Neural cell (in vitro differentiated cells): ENCODE data around the gene MRTFA. TPM values are rescaled to one million over a fixed set of nuclear protein-coding genes. Genes with fewer than 3 reads are reported as not detected.

ENCODE experiments used
- H2AFZ ChIP-seq: fragments of 200-600, 300-800 bp; sonication (generic), shearing (Covaris generic); 2 replicates; pipeline ENCODE4 v1.6.0; 2014; ENCODE audit warnings: low read depth, mild to moderate bottlenecking, antibody characterized with exemption, low read length, moderate library complexity
- H3F3A ChIP-seq: fragments of 200-600 bp; shearing (Covaris generic); 2 replicates; pipeline ENCODE4 v1.6.1; 2016; ENCODE audit warnings: mild to moderate bottlenecking, moderate library complexity, mixed read lengths, antibody characterized with exemption, low read length; ENCODE audit not compliant: insufficient read depth, poor library complexity, severe bottlenecking
- H3K27ac ChIP-seq: fragments of 200-600, 300-800 bp; sonication (generic), shearing (Covaris generic); 2 replicates; pipeline ENCODE4 v1.5.1; 2014; ENCODE audit warnings: mild to moderate bottlenecking, low read length, moderate library complexity
- H3K27me3 ChIP-seq: fragments of 300-800, 200-600 bp; sonication (generic), shearing (Covaris generic); 2 replicates; pipeline ENCODE4 v1.6.0; 2014; ENCODE audit warnings: mild to moderate bottlenecking, low read depth, low read length, moderate library complexity; ENCODE audit not compliant: insufficient read depth
- H3K36me3 ChIP-seq: fragments of 300-800, 200-600 bp; sonication (generic), shearing (Covaris generic); 2 replicates; pipeline ENCODE4 v1.5.1; 2014; ENCODE audit warnings: mild to moderate bottlenecking, antibody characterized with exemption, low read length, moderate library complexity; ENCODE audit not compliant: insufficient read depth
- H3K4me2 ChIP-seq: fragments of 300-800, 200-600 bp; sonication (generic), shearing (Covaris generic); 2 replicates; pipeline ENCODE4 v1.6.0; 2014; ENCODE audit warnings: mild to moderate bottlenecking, low read length
- H3K4me3 ChIP-seq: fragments of 300-800, 200-600 bp; sonication (generic), shearing (Covaris generic); 2 replicates; pipeline ENCODE4 v1.5.1; 2014; ENCODE audit warnings: mild to moderate bottlenecking, low read length, moderate library complexity
- H3K79me2 ChIP-seq: fragments of 200-600 bp; shearing (Covaris generic); replicated peaks from 2 replicates; pipeline ENCODE4 v1.6.0; 2014; ENCODE audit warnings: mild to moderate bottlenecking, low read length, moderate library complexity; ENCODE audit not compliant: insufficient read depth
- H3K9ac ChIP-seq: fragments of 300-800, 200-600 bp; sonication (generic), shearing (Covaris generic); 2 replicates; pipeline ENCODE4 v1.6.1; 2016; ENCODE audit warnings: mild to moderate bottlenecking, low read length, mixed read lengths
- H3K9me2 ChIP-seq: fragments of 200-600 bp; shearing (Covaris generic); 2 replicates; pipeline ENCODE4 v1.6.1; 2016; ENCODE audit warnings: mild to moderate bottlenecking, low read length, mixed read lengths; ENCODE audit not compliant: insufficient read depth
- H3K9me3 ChIP-seq: fragments of 200-600, 300-800 bp; sonication (generic), shearing (Covaris generic); 2 replicates; pipeline ENCODE4 v1.6.1; 2016; ENCODE audit warnings: mild to moderate bottlenecking, mixed run types, low read length, moderate library complexity, mixed read lengths
- H4K20me1 ChIP-seq: fragments of 200-600 bp; shearing (Covaris generic); 2 replicates; pipeline ENCODE4 v1.6.1; 2016; ENCODE audit warnings: mild to moderate bottlenecking, mixed run types; ENCODE audit not compliant: insufficient read depth
- EP300 ChIP-seq: fragments of 450-650 bp; conservative IDR thresholded peaks from 2 replicates; pipeline ENCODE4 v1.6.1; 2014; ENCODE audit warnings: antibody characterized with exemption, mild to moderate bottlenecking, moderate library complexity; ENCODE audit not compliant: poor library complexity, severe bottlenecking
- EZH2 ChIP-seq: fragments of 200-600, 300-800 bp; shearing (Covaris generic), sonication (generic); IDR thresholded peaks from 2 replicates; pipeline ENCODE4 v1.6.1; 2014; ENCODE audit warnings: antibody characterized with exemption, low read length, borderline replicate concordance, mild to moderate bottlenecking; ENCODE audit not compliant: insufficient read depth, poor library complexity, severe bottlenecking
- MXI1 ChIP-seq: fragments of 450-650 bp; conservative IDR thresholded peaks from 2 replicates; pipeline ENCODE4 v1.6.1; 2014; ENCODE audit warnings: antibody characterized with exemption, mild to moderate bottlenecking; ENCODE audit not compliant: poor library complexity, severe bottlenecking
- POLR2AphosphoS5 ChIP-seq: IDR thresholded peaks from 2 replicates; pipeline ENCODE4 v1.6.1; 2012
- RAD21 ChIP-seq: fragments of 450-650 bp; conservative IDR thresholded peaks from 2 replicates; pipeline ENCODE4 v1.6.1; 2014; ENCODE audit warnings: antibody characterized with exemption, mild to moderate bottlenecking, moderate library complexity
- SMC3 ChIP-seq: fragments of 450-650 bp; conservative IDR thresholded peaks from 2 replicates; pipeline ENCODE4 v1.6.1; 2014; ENCODE audit warnings: antibody characterized with exemption, mild to moderate bottlenecking, moderate library complexity; ENCODE audit not compliant: poor library complexity
- TAF1 ChIP-seq: IDR thresholded peaks from 2 replicates; pipeline ENCODE4 v1.6.1; 2012; ENCODE audit warnings: low read depth
- polyA plus RNA-seq: library from polyadenylated mRNA; depleted of rRNA; stranded (reverse); fragments of >200 nt; gene quantifications from 2 replicates; pipeline ENCODE4 v1.2.3, GENCODE V29; 2014
- TF ChIP-seq, protein P1 (sequence below): IDR thresholded peaks from 2 replicates; pipeline ENCODE4 v1.6.1; 2012; ENCODE audit warnings: borderline replicate concordance
- TF ChIP-seq, protein P2 (sequence below): fragments of 450-650 bp; IDR thresholded peaks from 2 replicates; pipeline ENCODE4 v1.5.1; 2014; ENCODE audit warnings: antibody characterized with exemption, mild to moderate bottlenecking, moderate library complexity; ENCODE audit not compliant: poor library complexity, severe bottlenecking

Gene MRTFA
- polyA plus RNA-seq, 1 donor from 2014 or later = 19.3 TPM

DNA sequence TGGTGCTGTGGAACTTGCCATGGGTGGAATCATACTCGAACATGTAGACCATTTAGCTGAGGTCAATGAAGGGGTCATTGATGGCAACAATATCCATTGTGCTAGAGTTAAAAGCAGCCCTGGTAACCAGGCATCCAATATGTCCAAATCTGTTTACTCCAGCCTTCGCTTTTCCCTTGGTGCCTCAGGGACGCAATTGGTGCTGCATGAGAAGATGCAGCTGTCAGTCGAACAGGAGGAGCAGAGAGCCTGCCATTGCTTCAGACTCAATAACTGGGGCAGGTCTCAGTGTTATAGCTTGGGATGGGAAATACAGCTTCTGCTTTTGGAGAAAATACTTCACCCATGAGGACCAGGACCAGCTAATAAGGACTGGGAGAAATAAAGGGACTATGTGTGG lies 37.8 kb upstream of the MRTFA start:
- no peaks in the 10 kb centered on the region for H3K9me2 ChIP-seq
- H3K27ac ChIP-seq = no peak overlapping the region
- H3K27me3 ChIP-seq = no peaks in the 10 kb centered on the region
- TF ChIP-seq TAF1 (no peak), POLR2AphosphoS5 (no peak), SMC3 (no peak), MXI1 (no peak), EP300 (no peak), EZH2 (no peak), RAD21 (no peak)
- TF ChIP-seq, protein P1, sequence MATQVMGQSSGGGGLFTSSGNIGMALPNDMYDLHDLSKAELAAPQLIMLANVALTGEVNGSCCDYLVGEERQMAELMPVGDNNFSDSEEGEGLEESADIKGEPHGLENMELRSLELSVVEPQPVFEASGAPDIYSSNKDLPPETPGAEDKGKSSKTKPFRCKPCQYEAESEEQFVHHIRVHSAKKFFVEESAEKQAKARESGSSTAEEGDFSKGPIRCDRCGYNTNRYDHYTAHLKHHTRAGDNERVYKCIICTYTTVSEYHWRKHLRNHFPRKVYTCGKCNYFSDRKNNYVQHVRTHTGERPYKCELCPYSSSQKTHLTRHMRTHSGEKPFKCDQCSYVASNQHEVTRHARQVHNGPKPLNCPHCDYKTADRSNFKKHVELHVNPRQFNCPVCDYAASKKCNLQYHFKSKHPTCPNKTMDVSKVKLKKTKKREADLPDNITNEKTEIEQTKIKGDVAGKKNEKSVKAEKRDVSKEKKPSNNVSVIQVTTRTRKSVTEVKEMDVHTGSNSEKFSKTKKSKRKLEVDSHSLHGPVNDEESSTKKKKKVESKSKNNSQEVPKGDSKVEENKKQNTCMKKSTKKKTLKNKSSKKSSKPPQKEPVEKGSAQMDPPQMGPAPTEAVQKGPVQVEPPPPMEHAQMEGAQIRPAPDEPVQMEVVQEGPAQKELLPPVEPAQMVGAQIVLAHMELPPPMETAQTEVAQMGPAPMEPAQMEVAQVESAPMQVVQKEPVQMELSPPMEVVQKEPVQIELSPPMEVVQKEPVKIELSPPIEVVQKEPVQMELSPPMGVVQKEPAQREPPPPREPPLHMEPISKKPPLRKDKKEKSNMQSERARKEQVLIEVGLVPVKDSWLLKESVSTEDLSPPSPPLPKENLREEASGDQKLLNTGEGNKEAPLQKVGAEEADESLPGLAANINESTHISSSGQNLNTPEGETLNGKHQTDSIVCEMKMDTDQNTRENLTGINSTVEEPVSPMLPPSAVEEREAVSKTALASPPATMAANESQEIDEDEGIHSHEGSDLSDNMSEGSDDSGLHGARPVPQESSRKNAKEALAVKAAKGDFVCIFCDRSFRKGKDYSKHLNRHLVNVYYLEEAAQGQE = no peak
- TF ChIP-seq, protein P2, sequence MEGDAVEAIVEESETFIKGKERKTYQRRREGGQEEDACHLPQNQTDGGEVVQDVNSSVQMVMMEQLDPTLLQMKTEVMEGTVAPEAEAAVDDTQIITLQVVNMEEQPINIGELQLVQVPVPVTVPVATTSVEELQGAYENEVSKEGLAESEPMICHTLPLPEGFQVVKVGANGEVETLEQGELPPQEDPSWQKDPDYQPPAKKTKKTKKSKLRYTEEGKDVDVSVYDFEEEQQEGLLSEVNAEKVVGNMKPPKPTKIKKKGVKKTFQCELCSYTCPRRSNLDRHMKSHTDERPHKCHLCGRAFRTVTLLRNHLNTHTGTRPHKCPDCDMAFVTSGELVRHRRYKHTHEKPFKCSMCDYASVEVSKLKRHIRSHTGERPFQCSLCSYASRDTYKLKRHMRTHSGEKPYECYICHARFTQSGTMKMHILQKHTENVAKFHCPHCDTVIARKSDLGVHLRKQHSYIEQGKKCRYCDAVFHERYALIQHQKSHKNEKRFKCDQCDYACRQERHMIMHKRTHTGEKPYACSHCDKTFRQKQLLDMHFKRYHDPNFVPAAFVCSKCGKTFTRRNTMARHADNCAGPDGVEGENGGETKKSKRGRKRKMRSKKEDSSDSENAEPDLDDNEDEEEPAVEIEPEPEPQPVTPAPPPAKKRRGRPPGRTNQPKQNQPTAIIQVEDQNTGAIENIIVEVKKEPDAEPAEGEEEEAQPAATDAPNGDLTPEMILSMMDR = no peak
- H3F3A ChIP-seq = no peaks in the 10 kb centered on the region
- H2AFZ ChIP-seq = no peak overlapping the region
- H3K36me3 ChIP-seq = no peaks in the 10 kb centered on the region
- no peaks in the 10 kb centered on the region for H4K20me1 ChIP-seq
- no peaks in the 10 kb centered on the region for H3K79me2 ChIP-seq
- no peak overlapping the region for H3K4me2 ChIP-seq
- no peaks in the 10 kb centered on the region for H3K9me3 ChIP-seq
- no peak overlapping the region for H3K4me3 ChIP-seq
- H3K9ac ChIP-seq = no peak overlapping the region

DNA sequence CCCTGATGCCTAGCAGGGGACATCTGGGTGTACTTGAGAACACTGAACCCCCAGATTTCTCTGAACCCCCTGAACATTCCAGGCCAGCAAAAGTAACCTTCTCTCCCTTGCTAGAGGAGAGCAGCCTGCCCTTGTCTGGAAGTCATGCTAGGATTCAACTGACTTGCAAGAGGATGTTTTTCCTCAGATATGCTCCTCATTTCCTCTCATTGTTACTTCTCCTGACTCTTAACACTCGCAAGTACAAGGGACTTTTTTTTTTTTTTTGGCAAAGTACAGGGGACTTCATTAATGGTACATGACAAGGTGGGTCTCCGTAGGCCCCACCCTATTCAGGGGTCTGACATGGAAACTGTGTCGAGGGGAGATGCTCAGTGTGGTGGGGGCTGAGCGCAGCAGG lies 36.5 kb upstream of the MRTFA start:
- H3K4me3 ChIP-seq = no peak overlapping the region
- no peak overlapping the region for H2AFZ ChIP-seq
- H3K9ac ChIP-seq = no peak overlapping the region
- TF ChIP-seq, protein P2 = no peak
- TF ChIP-seq SMC3 (no peak), RAD21 (no peak), POLR2AphosphoS5 (no peak), TAF1 (no peak), MXI1 (no peak), EP300 (no peak), EZH2 (no peak)
- TF ChIP-seq, protein P1 = no peak
- no peaks in the 10 kb centered on the region for H3K79me2 ChIP-seq
- no peaks in the 10 kb centered on the region for H3K36me3 ChIP-seq
- no peaks in the 10 kb centered on the region for H3F3A ChIP-seq
- H4K20me1 ChIP-seq = no peaks in the 10 kb centered on the region
- no peaks in the 10 kb centered on the region for H3K9me3 ChIP-seq
- H3K4me2 ChIP-seq = no peak overlapping the region
- H3K9me2 ChIP-seq = no peaks in the 10 kb centered on the region
- no peaks in the 10 kb centered on the region for H3K27me3 ChIP-seq
- no peak overlapping the region for H3K27ac ChIP-seq
